Measurements from ENCODE around the gene MPP1. TPM values are rescaled to one million over a fixed set of nuclear protein-coding genes. Genes with fewer than 3 reads are reported as not detected.

The MPP1 gene
- total RNA-seq, 2 experiments from 2014 or later, result 69.4 to 72.6 TPM

GRCh38 chrX:154751669-154752271 lies 53.5 kb downstream of the MPP1 start:
- POLR2A ChIA-PET, result interaction anchor here (0.7 to 4.4 kb wide), 3 partner anchors 10 to 33 kb away, joined by 3 to 29 read pairs (median 4); partner anchors contain the start of gene DKC1
- CTCF ChIA-PET, result interaction anchor here (0.6 to 6.8 kb wide), 6 partner anchors 11 to 88 kb away, joined by 3 to 163 read pairs (median 52); partner anchors contain the start of gene DKC1
- Mint-ChIP-seq H3K27me3 (ENCODE audit: low read depth) (peaks cover 11% of the 10 kb centered on the region), H3K4me3 (peak overlapping the region; percentile 54), H3K4me1 (ENCODE audit: low read depth) (peaks cover 27% of the 10 kb centered on the region), H3K27ac (peak overlapping the region; percentile 44), H3K36me3 (ENCODE audit: low read depth) (no peaks in the 10 kb centered on the region), H3K9me3 (ENCODE audit: insufficient read depth) (no peaks in the 10 kb centered on the region)
- DNase-seq (no peak), ATAC-seq (no peak)

- no peaks in the 10 kb centered on the region for H3K9me3 Mint-ChIP-seq (ENCODE audit: insufficient read depth)
- H3K27ac Mint-ChIP-seq, result peak overlapping the region; percentile 44
- ChIA-PET POLR2A (interaction anchor here (1.2 to 4.4 kb wide), 3 partner anchors 11 to 33 kb away, joined by 4 to 29 read pairs (median 5); partner anchors contain the start of gene DKC1), CTCF (interaction anchor here (2.8 to 6.8 kb wide), 6 partner anchors 11 to 88 kb away, joined by 14 to 163 read pairs (median 52); partner anchors contain the start of genes DKC1 and MPP1)
- H3K4me3 Mint-ChIP-seq, result peak overlapping the region; percentile 54
- DNase-seq, result no peak
- H3K36me3 Mint-ChIP-seq (ENCODE audit: low read depth), result peaks cover under 1% of the 10 kb centered on the region
- ATAC-seq, result no peak
- H3K27me3 Mint-ChIP-seq (ENCODE audit: low read depth), result peaks cover 11% of the 10 kb centered on the region
- peaks cover 29% of the 10 kb centered on the region for H3K4me1 Mint-ChIP-seq (ENCODE audit: low read depth)
Measured at GRCh38 chrX:154751203-154751668, 54.0 kb downstream of the MPP1 start.

- Mint-ChIP-seq H3K9me3 (ENCODE audit: insufficient read depth) (no peaks in the 10 kb centered on the region), H3K36me3 (ENCODE audit: low read depth) (peaks cover 3% of the 10 kb centered on the region), H3K4me1 (ENCODE audit: low read depth) (peaks cover 32% of the 10 kb centered on the region), H3K27me3 (ENCODE audit: low read depth) (peaks cover 11% of the 10 kb centered on the region), H3K4me3 (peak within 1 kb of the TSS; percentile 77), H3K27ac (peak within 1 kb of the TSS; percentile 64)
- DNase-seq, result peak; percentile 53
- POLR2A ChIA-PET, result interaction anchor here (0.9 to 4.4 kb wide), 4 partner anchors 12 to 32 kb away, joined by 3 to 29 read pairs (median 4); partner anchors contain the start of gene DKC1
- ATAC-seq, result peak; percentile 75
- CTCF ChIA-PET, result interaction anchor here (2.8 to 6.8 kb wide), 7 partner anchors 12 to 89 kb away, joined by 14 to 163 read pairs (median 31); partner anchors contain the start of genes DKC1 and MPP1
Measured at GRCh38 chrX:154750301-154751202, 54.7 kb downstream of the MPP1 start, which contains the start of gene GAB3. Gene GAB3 (minus strand): TSS chrX:154751077. CDS start chrX:154751025, 52 bp downstream.

GRCh38 chrX:154749856-154750255 lies 55.4 kb downstream of the MPP1 start:
- Mint-ChIP-seq H3K36me3 (ENCODE audit: low read depth) (peaks cover 7% of the 10 kb centered on the region), H3K27ac (peak overlapping the region; percentile 64)
- POLR2A ChIA-PET, result interaction anchor here (0.9 to 4.4 kb wide), 3 partner anchors 13 to 20 kb away, joined by 3 to 29 read pairs (median 5); partner anchors contain the start of gene DKC1

GRCh38 chrX:154748712-154749339 lies 56.5 kb downstream of the MPP1 start:
- peaks cover 12% of the 10 kb centered on the region for H3K36me3 Mint-ChIP-seq (ENCODE audit: low read depth)
- H3K4me1 Mint-ChIP-seq (ENCODE audit: low read depth), result peaks cover 37% of the 10 kb centered on the region
- ATAC-seq, result peak; percentile 69
- peaks cover 11% of the 10 kb centered on the region for H3K27me3 Mint-ChIP-seq (ENCODE audit: low read depth)
- peak overlapping the region; percentile 65 for H3K4me3 Mint-ChIP-seq
- ChIA-PET CTCF (interaction anchor here (0.9 to 6.8 kb wide), 17 partner anchors 11 to 156 kb away, joined by 3 to 163 read pairs (median 6); partner anchors contain the start of genes DKC1 and MPP1), POLR2A (interaction anchor here (0.8 to 4.4 kb wide), 7 partner anchors 14 to 29 kb away, joined by 3 to 29 read pairs (median 6); partner anchors contain the start of gene DKC1)
- H3K9me3 Mint-ChIP-seq (ENCODE audit: insufficient read depth), result no peaks in the 10 kb centered on the region
- peak; percentile 58 for DNase-seq
- H3K27ac Mint-ChIP-seq, result no peak overlapping the region

More at GRCh38 chrX:154749856-154750255, 55.4 kb downstream of the MPP1 start:
- Mint-ChIP-seq H3K9me3 (ENCODE audit: insufficient read depth) (no peaks in the 10 kb centered on the region), H3K27me3 (ENCODE audit: low read depth) (peaks cover 11% of the 10 kb centered on the region), H3K4me3 (peak overlapping the region; percentile 77), H3K4me1 (ENCODE audit: low read depth) (peaks cover 34% of the 10 kb centered on the region)
- ATAC-seq, result no peak
- CTCF ChIA-PET, result interaction anchor here (0.8 to 6.8 kb wide), 8 partner anchors 13 to 89 kb away, joined by 3 to 163 read pairs (median 30); partner anchors contain the start of genes DKC1 and MPP1
- no peak for DNase-seq

GRCh38 chrX:154742613-154743012 lies 62.7 kb downstream of the MPP1 start:
- POLR2A ChIA-PET, result interaction anchor here (0.6 kb wide), 1 partner anchor 10 kb away, joined by 3 read pairs; no protein-coding TSS in a partner anchor
- Mint-ChIP-seq H3K36me3 (ENCODE audit: low read depth) (peaks cover 39% of the 10 kb centered on the region), H3K27ac (no peak overlapping the region), H3K9me3 (ENCODE audit: insufficient read depth) (no peaks in the 10 kb centered on the region), H3K4me3 (no peak overlapping the region), H3K4me1 (ENCODE audit: low read depth) (peaks cover 54% of the 10 kb centered on the region), H3K27me3 (ENCODE audit: low read depth) (no peaks in the 10 kb centered on the region)
- DNase-seq, result no peak
- no peak for ATAC-seq
- CTCF ChIA-PET, result interaction anchor here (1.0 to 2.0 kb wide), 4 partner anchors 12 to 24 kb away, joined by 3 to 6 read pairs (median 4); no protein-coding TSS in a partner anchor

- ChIA-PET CTCF (interaction anchor here (1.0 to 8.2 kb wide), 3 partner anchors 10 to 15 kb away, joined by 3 to 75 read pairs (median 14); partner anchors contain the start of gene GAB3), POLR2A (no interaction called here)
- no peak overlapping the region for H3K27ac Mint-ChIP-seq
- DNase-seq (no peak), ATAC-seq (peak; percentile 36)
- no peaks in the 10 kb centered on the region for H3K9me3 Mint-ChIP-seq (ENCODE audit: insufficient read depth)
- no peaks in the 10 kb centered on the region for H3K27me3 Mint-ChIP-seq (ENCODE audit: low read depth)
- H3K4me1 Mint-ChIP-seq (ENCODE audit: low read depth), result peaks cover 70% of the 10 kb centered on the region
- H3K36me3 Mint-ChIP-seq (ENCODE audit: low read depth), result peaks cover 45% of the 10 kb centered on the region
- no peak overlapping the region for H3K4me3 Mint-ChIP-seq
Measured at GRCh38 chrX:154739952-154740465, 65.3 kb downstream of the MPP1 start.

GRCh38 chrX:154738011-154738738 lies 67.1 kb downstream of the MPP1 start:
- peak; percentile 37 for ATAC-seq
- Mint-ChIP-seq H3K4me3 (peak overlapping the region; percentile 48), H3K9me3 (ENCODE audit: insufficient read depth) (no peaks in the 10 kb centered on the region), H3K4me1 (ENCODE audit: low read depth) (peaks cover 85% of the 10 kb centered on the region), H3K27me3 (ENCODE audit: low read depth) (no peaks in the 10 kb centered on the region), H3K27ac (peak overlapping the region; percentile 79), H3K36me3 (ENCODE audit: low read depth) (peaks cover 36% of the 10 kb centered on the region)
- ChIA-PET POLR2A (interaction anchor here (0.7 to 1.3 kb wide), 3 partner anchors 21 to 69 kb away, joined by 3 to 5 read pairs (median 3); no protein-coding TSS in a partner anchor), CTCF (interaction anchor here (0.9 to 8.2 kb wide), 4 partner anchors 10 to 20 kb away, joined by 3 to 75 read pairs (median 8); partner anchors contain the start of gene GAB3)
- peak; percentile 43 for DNase-seq

GRCh38 chrX:154737136-154737535 lies 68.1 kb downstream of the MPP1 start:
- Mint-ChIP-seq H3K9me3 (ENCODE audit: insufficient read depth) (no peaks in the 10 kb centered on the region), H3K4me3 (peak overlapping the region; percentile 20), H3K4me1 (ENCODE audit: low read depth) (peaks cover 88% of the 10 kb centered on the region), H3K36me3 (ENCODE audit: low read depth) (peaks cover 29% of the 10 kb centered on the region), H3K27ac (peak overlapping the region; percentile 96), H3K27me3 (ENCODE audit: low read depth) (no peaks in the 10 kb centered on the region)
- CTCF ChIA-PET, result interaction anchor here (1.5 to 8.2 kb wide), 2 partner anchors 11 to 13 kb away, joined by 3 to 75 read pairs; partner anchors contain the start of gene GAB3
- DNase-seq, result no peak
- ATAC-seq, result no peak
- POLR2A ChIA-PET, result interaction anchor here (1.3 kb wide), 1 partner anchor 20 kb away, joined by 5 read pairs; no protein-coding TSS in a partner anchor

Data from activated CD8-positive, alpha-beta T cell treated with anti-CD3 and anti-CD28 coated beads, Interleukin-2, amount 10 ng/mL, durations not matched to agents 7 days and 5 days (primary cell).